CD4-positive, alpha-beta T cell treated with Interferon alpha-2 for 1 hour (primary cell): ENCODE data around the gene RANBP17.
"Not testable (repeated sequence)": the region's sequence is repeated elsewhere in the genome, so short reads cannot be mapped to it uniquely, and the experiment has no call there.

Source experiments
- DNase-seq, 2 donors: peaks; one replicate each; pipeline ENCODE4 v3.0.0-alpha.2; 2020 to 2022

Gene RANBP17

GRCh38 chr5:171258737-171259415, 397.1 kb downstream of the RANBP17 start:
- DNase-seq = no peak

- DNase-seq = no peak
These were observed 399.5 kb downstream of the RANBP17 start for GRCh38 chr5:171261361-171261760.

GRCh38 chr5:171261904-171262303, 400.1 kb downstream of the RANBP17 start:
- DNase-seq = no peak

- DNase-seq = no peak
These were observed 401.4 kb downstream of the RANBP17 start for GRCh38 chr5:171263181-171263580.

- peak in 1 of 2 donors; percentile 19 for DNase-seq
These were observed 403.0 kb downstream of the RANBP17 start for GRCh38 chr5:171264843-171265242.

- DNase-seq = no peak
These were observed 407.1 kb downstream of the RANBP17 start for GRCh38 chr5:171268700-171269620.

- DNase-seq = no peak
These were observed 407.9 kb downstream of the RANBP17 start for GRCh38 chr5:171269717-171270116.

- DNase-seq = no peak
These were observed 408.3 kb downstream of the RANBP17 start for GRCh38 chr5:171270136-171270535.

- no peak for DNase-seq
These were observed 410.0 kb downstream of the RANBP17 start for GRCh38 chr5:171271798-171272197.

- peak in 1 of 2 donors; percentile 18 for DNase-seq
These were observed 411.5 kb downstream of the RANBP17 start for GRCh38 chr5:171272996-171273970.

GRCh38 chr5:171275841-171276544, 414.2 kb downstream of the RANBP17 start:
- DNase-seq = no peak

GRCh38 chr5:171283753-171284152, 421.9 kb downstream of the RANBP17 start:
- no peak for DNase-seq

GRCh38 chr5:171285465-171285864, 423.6 kb downstream of the RANBP17 start:
- no peak for DNase-seq

- no peak for DNase-seq
These were observed 426.2 kb downstream of the RANBP17 start for GRCh38 chr5:171288066-171288465.

GRCh38 chr5:171291371-171291770, 429.6 kb downstream of the RANBP17 start:
- DNase-seq = no peak

- no peak for DNase-seq
These were observed 433.5 kb downstream of the RANBP17 start for GRCh38 chr5:171295299-171295698.

- no peak for DNase-seq
These were observed 434.0 kb downstream of the RANBP17 start for GRCh38 chr5:171295801-171296200.

GRCh38 chr5:171297941-171298340, 436.1 kb downstream of the RANBP17 start:
- DNase-seq = not testable (repeated sequence)

- DNase-seq = no peak
These were observed 437.4 kb downstream of the RANBP17 start for GRCh38 chr5:171299228-171299627.

- no peak for DNase-seq
These were observed 438.0 kb downstream of the RANBP17 start for GRCh38 chr5:171299851-171300250.

GRCh38 chr5:171300358-171300757, 438.5 kb downstream of the RANBP17 start:
- no peak for DNase-seq

- no peak for DNase-seq
These were observed 444.3 kb downstream of the RANBP17 start for GRCh38 chr5:171306166-171306565.
